GM12892 (cell line): ENCODE data around the gene PPP1R3F.

Source experiments
- POLR2AphosphoS5 ChIP-seq: IDR thresholded peaks from 2 replicates; pipeline ENCODE4 v1.6.1; 2011; ENCODE audit warnings: low read depth, low read length, control low read depth
- TAF1 ChIP-seq: IDR thresholded peaks from 2 replicates; pipeline ENCODE4 v1.6.1; 2011; ENCODE audit warnings: low read depth, mild to moderate bottlenecking, control low read depth, low read length, borderline replicate concordance

- TF ChIP-seq TAF1 (no peak), POLR2AphosphoS5 (no peak)
Observed at GRCh38 chrX:49300703-49301102, 31.1 kb downstream of the PPP1R3F start.
